ENCODE data around the gene PPP2R5C.
A peak's percentile ranks its signal among the peaks of the same experiment; 100 is the strongest.

PPP2R5C gene

GRCh38 chr14:101925152-101925551 lies 163.6 kb downstream of the PPP2R5C start:
- no peak for DNase-seq

DNA sequence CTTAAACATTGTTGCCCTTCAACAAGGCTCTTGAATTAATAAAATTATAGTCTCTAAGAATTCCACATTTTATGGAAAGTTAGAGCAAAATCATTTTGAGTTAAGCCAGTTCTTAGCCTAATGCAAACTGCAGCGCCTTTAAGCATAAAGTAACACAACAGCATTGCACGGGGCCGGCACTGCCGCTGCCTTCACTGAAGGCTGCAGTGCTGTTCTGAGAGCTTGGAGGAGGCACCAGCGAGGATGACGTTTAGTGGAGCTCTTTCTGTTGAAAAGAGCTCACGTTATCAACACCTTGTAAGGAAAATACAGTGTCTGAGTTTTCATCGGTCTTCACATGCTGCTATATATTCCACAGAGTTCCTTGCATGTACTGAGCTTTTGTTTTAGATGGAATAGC lies 164.6 kb downstream of the PPP2R5C start:
- no peak for DNase-seq

DNA sequence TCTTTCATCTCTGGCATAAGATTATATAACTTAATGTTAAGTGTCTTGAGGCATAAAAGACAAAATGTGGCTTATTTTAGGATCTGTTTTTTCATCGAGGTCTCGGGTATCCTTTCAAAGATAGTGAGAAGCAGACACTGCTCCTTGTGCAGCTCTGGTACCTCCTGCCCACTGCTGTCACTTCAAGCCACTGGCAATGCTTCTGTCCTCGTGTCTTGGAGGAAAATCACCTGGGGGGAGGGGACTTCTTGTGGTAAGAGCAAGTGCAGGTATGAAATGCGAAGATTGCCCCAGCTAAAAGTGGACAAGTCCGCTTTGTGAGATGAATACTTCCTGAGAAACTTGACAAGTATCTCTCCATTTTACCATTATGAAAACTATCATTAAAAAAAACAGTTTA lies 165.1 kb downstream of the PPP2R5C start:
- DNase-seq: no peak

DNA sequence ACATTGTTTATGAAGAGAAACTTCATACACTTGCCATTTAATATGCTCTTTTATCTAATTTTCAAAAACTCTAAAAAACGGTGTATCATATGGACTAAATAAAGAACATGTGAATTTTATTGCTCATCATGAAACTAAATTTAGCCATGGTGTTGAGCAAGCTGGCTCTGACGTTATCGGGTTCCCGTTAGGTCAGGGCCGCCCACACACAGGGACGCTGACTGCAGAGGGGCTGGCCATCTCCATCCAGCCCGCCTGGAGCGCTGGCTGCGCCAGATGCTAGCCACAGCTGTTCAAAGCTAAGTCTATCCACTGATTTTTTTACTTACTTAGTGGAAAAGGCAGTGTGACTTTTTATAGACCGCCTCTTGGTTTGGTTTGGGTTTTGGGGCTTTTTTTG lies 166.3 kb downstream of the PPP2R5C start:
- DNase-seq: no peak

- DNase-seq: no peak
Measured at GRCh38 chr14:101928415-101928841, 166.9 kb downstream of the PPP2R5C start.

GRCh38 chr14:101929096-101929495 lies 167.6 kb downstream of the PPP2R5C start:
- no peak for DNase-seq

GRCh38 chr14:101929946-101930345 lies 168.4 kb downstream of the PPP2R5C start:
- no peak for DNase-seq

DNA sequence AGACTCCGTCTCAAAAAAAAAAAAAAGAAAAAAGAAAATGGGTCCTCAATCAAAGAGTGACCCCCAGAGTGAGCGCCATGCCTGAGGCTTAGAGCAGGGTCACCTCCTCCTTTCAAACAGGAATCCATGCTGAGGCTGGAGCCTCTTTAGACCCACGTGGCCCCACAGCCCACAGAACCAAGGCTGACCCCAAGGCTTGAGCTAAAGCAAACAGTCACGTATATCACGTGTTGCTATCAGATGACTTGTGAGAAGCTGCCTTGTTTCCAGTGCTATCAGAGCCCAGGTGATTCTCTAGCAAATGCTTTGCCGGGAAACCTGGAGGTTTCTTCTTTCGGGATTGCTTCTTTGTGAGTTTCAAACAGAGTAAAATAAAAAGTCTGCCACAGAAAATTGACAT lies 171.2 kb downstream of the PPP2R5C start:
- DNase-seq: no peak

DNA sequence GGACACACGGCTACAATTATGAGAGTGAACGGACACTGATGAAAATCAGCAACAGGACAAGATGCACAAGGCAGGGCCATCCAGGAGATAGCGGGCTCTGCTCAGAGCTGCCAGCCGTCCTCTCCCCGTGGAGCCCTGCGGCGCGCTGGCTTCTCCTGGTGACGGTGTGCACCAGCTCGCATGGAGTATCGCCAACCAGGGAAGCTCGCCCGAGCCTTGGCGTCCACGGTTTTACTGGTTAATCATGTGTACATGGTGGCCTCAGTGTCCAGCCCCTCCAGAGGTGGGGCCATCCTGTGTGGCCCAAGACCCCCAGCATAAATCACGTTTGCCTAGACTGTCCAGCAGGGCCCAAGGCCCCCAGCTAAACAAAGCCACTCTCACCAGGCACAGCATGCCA lies 171.7 kb downstream of the PPP2R5C start:
- no peak for DNase-seq

DNA sequence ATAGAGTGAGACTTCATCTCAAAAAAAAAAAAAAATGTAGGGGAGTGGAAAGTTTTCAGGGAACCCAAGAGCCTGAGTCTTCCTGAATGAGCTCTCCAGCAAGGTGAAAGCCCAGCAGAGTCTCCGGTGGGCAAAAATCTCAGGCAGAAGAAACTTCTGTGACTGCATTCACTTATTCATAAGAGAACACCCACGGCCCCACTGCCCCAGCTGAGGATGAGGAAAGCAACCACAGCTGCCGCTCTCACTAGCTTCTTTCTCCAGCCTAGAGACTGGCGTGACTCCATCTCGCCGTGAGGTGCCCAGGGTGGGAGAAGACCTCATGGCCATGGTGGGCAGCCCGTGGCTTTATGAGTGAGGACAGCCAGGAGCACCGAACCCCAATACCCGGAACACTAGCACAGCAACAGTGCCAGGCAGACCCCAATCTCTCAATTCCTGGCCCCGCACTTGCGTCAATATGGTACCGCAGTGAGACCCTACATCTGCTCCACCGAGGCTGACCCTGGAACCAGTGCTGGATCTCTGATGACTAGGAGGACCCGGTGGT lies 173.2 kb downstream of the PPP2R5C start:
- DNase-seq: no peak

- DNase-seq: no peak
Measured at GRCh38 chr14:101937926-101938767, 176.6 kb downstream of the PPP2R5C start.

GRCh38 chr14:101939646-101940170 lies 178.2 kb downstream of the PPP2R5C start:
- no peak for DNase-seq

DNA sequence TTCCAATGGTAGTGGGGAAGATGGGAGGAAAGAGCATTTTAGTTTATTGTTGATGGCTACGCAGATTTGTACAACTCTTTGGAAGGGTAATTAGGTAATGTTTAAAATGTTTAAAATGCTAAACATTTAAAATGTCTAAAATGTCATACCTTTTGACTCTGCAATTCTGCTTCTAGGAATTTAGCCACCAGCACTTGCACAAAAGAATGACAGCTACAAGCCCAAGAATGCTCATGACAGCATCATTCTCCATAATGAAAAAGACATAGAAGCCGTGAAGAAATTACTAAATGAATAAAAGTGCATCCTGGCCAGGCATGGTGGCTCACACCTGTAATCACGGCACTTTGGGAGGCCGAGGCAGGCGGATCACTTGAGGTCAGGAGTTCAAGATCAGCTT lies 182.9 kb downstream of the PPP2R5C start:
- no peak for DNase-seq

GRCh38 chr14:101945171-101945570 lies 183.7 kb downstream of the PPP2R5C start:
- no peak for DNase-seq

GRCh38 chr14:101947577-101947903 lies 186.0 kb downstream of the PPP2R5C start:
- no peak for DNase-seq

DNA sequence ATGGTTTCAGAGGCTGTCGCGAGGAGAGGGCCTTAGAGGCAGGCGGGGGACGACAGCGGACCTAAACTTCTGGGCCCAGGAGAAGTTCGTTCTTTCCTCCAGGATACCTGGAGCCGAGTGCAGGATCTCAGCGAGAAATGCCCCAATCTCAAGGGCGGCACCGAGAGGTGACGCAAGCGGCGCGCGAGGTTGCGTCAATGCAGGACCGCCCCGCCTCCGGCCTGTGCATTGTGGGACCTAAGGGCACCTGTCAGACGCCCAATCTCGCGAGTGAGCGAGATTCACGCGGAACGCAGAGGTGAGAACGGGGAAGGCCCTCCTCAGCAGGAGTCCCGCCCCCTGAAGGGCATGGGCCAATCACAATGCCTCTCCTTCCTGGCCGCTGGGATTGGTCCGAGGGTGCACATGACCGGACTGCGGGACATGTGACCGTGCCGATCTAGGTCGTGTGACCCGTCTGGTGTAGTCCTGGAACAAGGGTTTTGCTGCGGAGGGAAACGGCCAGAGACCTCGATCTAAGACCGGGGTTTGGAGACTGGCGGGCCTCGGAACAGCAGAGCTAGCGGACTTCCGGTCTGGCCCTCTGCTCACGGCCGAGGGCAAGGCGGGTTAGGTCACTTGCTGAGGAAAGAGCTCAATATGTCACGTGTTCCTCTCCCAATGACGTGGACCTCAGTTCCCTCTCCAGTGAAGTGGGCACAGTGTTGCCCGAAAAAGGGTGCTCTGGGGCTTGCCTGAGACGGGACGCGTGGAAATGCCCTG lies 186.6 kb downstream of the PPP2R5C start:
- peak; percentile 92 for DNase-seq

GRCh38 chr14:101948666-101949216 lies 187.2 kb downstream of the PPP2R5C start:
- DNase-seq: no peak

DNA sequence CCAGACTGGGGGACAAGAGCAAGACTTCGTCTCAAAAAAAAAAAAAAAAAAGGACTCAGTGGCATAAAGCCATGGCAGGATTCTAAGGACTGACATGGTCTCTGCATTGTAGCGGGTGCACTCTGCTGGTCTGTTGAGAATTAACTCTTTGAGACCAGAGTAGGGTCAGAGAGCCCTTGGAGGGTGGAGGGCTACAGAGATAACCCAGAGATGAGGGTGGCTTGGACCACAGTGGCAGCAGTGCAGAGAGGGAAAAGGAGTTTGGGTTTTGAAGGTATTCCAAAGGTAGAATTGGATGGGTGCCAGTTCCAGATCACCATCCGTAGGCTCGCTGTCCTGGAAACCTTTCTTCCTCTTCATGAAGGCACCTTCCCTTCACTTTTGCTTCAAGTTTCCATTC lies 188.6 kb downstream of the PPP2R5C start:
- DNase-seq: no peak

- no peak for DNase-seq
Measured at GRCh38 chr14:101950516-101951215, 189.2 kb downstream of the PPP2R5C start.

DNA sequence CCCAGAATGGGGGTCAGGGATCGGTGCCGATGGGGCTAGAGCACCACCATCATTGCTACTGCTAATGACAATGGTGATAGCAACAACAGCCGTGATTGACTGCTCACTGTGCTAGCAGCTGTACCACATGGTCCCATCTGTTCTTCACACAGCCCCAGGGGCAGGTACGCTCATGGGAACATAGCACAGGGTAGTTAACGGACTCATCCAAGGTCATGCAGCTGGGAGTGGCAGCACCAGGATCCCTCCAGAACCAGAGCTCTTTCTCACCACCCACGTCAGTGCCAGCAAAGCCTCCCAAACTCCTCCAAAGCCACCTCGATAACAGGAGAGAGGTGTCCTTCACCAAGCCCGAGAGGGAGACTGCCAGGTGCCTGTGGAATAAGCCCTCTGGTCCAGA lies 191.6 kb downstream of the PPP2R5C start:
- no peak for DNase-seq

- DNase-seq: no peak
Measured at GRCh38 chr14:101954501-101954900, 193.0 kb downstream of the PPP2R5C start.

DNA sequence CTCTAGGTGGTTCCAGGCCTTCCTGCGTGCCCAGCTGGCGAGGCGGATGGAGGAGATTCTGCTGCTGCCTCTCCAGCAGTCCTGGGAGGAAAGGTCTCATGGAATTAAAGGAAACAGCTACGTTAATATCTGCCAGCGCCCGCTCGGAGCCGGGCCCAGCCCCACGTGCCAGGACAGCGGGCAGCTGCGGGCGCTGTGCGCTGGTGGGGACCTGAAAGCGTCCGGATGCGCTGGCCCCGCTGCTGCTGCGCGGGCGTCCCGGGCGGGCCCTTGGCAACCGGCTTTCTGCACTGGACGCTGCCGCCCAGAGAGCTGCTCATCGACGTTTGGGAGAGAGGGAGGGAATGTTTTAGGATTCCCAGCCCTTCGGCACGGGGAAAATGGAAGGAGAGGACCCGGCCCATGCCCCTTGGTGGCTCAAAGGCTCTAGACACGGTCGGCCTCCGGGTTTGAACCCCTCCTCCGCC lies 194.2 kb downstream of the PPP2R5C start:
- DNase-seq: no peak

Data from SIG-M5 (cell line).